Activated CD4-positive, alpha-beta T cell treated with anti-CD3 and anti-CD28 coated beads, Interleukin-2, amount 10 ng/mL, durations not matched to agents 7 days and 5 days (primary cell): ENCODE results near the gene SH3RF2. TPM values are rescaled to one million over a fixed set of nuclear protein-coding genes. Genes with fewer than 3 reads are reported as not detected.
"Not testable (repeated sequence)": the region's sequence is repeated elsewhere in the genome, so short reads cannot be mapped to it uniquely, and the experiment has no call there.

Source experiments
- CTCF ChIA-PET: fragments of 350-600 bp; sonication (Branson Sonifier 250); formaldehyde crosslinking; loops from one replicate; lab custom pipeline; 2021; ENCODE audit warnings: antibody characterized with exemption; lab: Charles Lee
- POLR2A ChIA-PET: fragments of 350-600 bp; sonication (Branson Sonifier 250); formaldehyde crosslinking; loops from one replicate; lab custom pipeline; 2021; ENCODE audit warnings: antibody characterized with exemption; lab: Charles Lee
- DNase-seq: peaks from one replicate; pipeline ENCODE4 v3.0.0-alpha.2; 2020
- H3K27ac Mint-ChIP-seq: one replicate; pipeline ENCODE4 v1.8.0; 2021; ENCODE audit warnings: mild to moderate bottlenecking, moderate library complexity, mixed read lengths
- H3K27me3 Mint-ChIP-seq: one replicate; pipeline ENCODE4 v1.8.0; 2021; ENCODE audit warnings: mixed read lengths
- H3K36me3 Mint-ChIP-seq: one replicate; pipeline ENCODE4 v1.8.0; 2021; ENCODE audit warnings: low read depth, mixed read lengths
- H3K4me1 Mint-ChIP-seq: one replicate; pipeline ENCODE4 v1.8.0; 2021; ENCODE audit warnings: mixed read lengths
- H3K4me3 Mint-ChIP-seq: one replicate; pipeline ENCODE4 v1.8.0; 2021; ENCODE audit warnings: mild to moderate bottlenecking, moderate library complexity, mixed read lengths
- H3K9me3 Mint-ChIP-seq: one replicate; pipeline ENCODE4 v1.8.0; 2021; ENCODE audit warnings: mixed read lengths
- total RNA-seq, 2 experiments: library from RNA; stranded (reverse); gene quantifications; one replicate each; pipeline ENCODE4 v1.2.3, GENCODE V29; 2021

SH3RF2 gene, protein sequence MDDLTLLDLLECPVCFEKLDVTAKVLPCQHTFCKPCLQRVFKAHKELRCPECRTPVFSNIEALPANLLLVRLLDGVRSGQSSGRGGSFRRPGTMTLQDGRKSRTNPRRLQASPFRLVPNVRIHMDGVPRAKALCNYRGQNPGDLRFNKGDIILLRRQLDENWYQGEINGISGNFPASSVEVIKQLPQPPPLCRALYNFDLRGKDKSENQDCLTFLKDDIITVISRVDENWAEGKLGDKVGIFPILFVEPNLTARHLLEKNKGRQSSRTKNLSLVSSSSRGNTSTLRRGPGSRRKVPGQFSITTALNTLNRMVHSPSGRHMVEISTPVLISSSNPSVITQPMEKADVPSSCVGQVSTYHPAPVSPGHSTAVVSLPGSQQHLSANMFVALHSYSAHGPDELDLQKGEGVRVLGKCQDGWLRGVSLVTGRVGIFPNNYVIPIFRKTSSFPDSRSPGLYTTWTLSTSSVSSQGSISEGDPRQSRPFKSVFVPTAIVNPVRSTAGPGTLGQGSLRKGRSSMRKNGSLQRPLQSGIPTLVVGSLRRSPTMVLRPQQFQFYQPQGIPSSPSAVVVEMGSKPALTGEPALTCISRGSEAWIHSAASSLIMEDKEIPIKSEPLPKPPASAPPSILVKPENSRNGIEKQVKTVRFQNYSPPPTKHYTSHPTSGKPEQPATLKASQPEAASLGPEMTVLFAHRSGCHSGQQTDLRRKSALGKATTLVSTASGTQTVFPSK
- under 1 TPM; 0.27 to 0.40 TPM for total RNA-seq

DNA sequence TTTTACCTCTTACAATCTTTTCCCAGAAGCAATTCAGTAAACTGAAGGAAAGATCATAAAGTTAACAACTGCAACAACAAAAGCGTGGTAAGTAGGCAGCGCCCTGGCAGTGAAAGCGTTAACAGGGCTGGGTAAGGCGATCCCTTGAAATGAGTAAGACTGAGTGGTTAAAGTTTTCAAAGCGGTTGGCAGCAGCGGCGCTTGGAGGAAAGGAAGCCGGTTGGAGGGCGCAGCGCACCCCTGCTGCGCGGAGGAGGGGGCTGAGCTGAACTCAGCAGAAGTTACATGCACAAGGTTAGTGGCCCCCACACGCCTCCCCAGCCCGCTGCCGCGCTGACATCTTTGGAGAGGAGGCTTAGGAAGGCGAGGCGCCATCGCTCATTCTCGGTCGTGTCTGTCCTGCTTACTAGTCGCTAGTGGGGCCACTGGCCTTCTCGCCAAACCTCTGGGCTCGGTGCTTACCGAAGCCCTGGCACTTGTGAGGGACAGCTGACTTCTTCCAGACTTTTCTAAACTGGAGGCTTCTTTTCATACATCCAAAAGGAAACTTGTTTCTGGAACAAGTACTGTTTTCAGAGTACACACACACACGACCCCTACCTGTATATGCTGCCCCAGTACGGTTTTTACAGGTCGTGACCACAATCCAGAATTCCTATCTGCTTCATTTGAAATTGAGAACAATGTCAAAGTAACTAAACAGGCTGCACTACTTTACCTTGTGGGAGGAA lies at the start of gene SH3RF2:
Gene SH3RF2, plus strand, starts transcription at position 178 of the 731 bp plus-strand sequence. CDS start 1,351 bp downstream, outside the sequence.
- DNase-seq: peak; percentile 32
- ChIA-PET POLR2A (interaction anchor here (0.6 kb wide), 1 partner anchor 38 kb away, joined by 3 read pairs; no protein-coding TSS in a partner anchor), CTCF (interaction anchor here (1.2 kb wide), 1 partner anchor 10 kb away, joined by 4 read pairs; no protein-coding TSS in a partner anchor)
- peaks cover 36% of the 10 kb centered on the region for H3K27me3 Mint-ChIP-seq
- H3K27ac Mint-ChIP-seq: no peak within 1 kb of the TSS
- peaks cover 35% of the 10 kb centered on the region for H3K4me1 Mint-ChIP-seq
- no peaks in the 10 kb centered on the region for H3K9me3 Mint-ChIP-seq
- no peaks in the 10 kb centered on the region for H3K36me3 Mint-ChIP-seq
- H3K4me3 Mint-ChIP-seq: peak within 1 kb of the TSS; percentile 56

DNA sequence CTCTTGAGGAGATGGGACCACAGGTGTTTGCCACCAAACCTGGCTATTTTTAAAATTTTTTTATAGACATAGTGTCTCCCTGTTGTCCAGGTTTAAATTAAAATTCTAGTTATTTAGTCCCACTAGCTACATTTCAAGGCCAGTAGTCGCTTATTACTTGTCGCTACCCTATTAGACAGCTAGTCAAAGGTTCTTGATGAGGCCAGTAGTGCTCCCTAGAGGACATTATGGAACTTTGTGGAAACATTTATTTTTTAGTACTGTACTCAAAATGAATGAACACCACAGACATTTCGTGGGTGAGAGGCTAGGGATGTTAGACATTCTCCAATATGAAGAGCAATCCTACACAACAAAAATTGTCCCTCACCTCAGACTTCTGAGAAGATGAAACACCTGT lies 49.2 kb upstream of the SH3RF2 start:
- Mint-ChIP-seq H3K36me3 (no peaks in the 10 kb centered on the region), H3K4me3 (no peak overlapping the region), H3K4me1 (no peaks in the 10 kb centered on the region), H3K9me3 (no peaks in the 10 kb centered on the region), H3K27me3 (peaks cover 3% of the 10 kb centered on the region), H3K27ac (no peak overlapping the region)
- ChIA-PET CTCF (no interaction called here), POLR2A (no interaction called here)
- DNase-seq: no peak

DNA sequence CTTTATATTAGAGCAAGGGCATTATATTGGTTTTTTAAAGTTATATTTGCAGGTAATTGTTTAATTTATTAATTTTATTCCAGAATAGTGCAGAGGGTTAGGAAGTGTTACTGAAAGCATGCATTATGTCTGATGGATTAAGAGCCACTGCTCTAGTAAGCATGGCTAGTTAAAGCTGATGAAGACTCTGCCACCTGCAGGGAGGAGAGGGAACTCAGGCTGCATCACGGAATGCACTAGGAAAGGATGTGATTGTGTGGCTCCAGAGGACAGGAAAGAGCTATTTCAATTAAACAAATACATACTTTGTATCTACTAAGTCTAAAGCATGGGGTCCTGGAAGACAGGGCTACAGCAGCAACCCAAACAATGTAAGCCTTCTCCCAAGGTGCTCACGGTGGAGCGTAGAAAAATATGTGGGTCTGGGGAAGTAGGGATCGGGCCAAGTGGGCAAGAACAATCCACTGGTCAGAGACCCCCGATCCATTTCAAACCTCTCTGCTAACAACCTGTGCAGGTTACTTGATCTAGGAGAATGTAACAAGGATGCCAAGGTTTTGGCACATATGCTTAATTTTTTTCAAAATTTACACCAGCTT lies 48.3 kb upstream of the SH3RF2 start:
- ChIA-PET CTCF (no interaction called here), POLR2A (no interaction called here)
- peaks cover 4% of the 10 kb centered on the region for H3K27me3 Mint-ChIP-seq
- no peak overlapping the region for H3K4me3 Mint-ChIP-seq
- no peak for DNase-seq
- H3K9me3 Mint-ChIP-seq: no peaks in the 10 kb centered on the region
- no peaks in the 10 kb centered on the region for H3K36me3 Mint-ChIP-seq
- H3K4me1 Mint-ChIP-seq: no peaks in the 10 kb centered on the region
- no peak overlapping the region for H3K27ac Mint-ChIP-seq

DNA sequence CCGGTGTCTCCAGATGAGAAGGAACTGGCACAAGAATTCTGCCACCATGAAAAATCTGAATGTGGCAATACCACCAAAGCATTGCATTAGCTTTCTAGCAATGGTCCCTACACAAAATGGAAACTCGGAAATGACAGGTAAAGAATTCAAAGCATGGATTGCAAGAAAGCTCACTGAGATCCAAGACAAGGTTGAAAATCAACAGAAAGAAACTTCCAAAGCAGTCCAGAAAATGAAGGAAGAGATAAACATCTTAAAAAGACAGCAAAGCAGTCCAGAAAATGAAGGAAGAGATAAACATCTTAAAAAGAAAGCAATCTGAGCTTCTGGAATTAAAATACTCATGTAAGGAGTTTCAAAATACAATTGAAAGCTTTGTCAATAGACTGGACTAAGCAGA lies 46.8 kb upstream of the SH3RF2 start:
- CTCF ChIA-PET: no interaction called here
- POLR2A ChIA-PET: no interaction called here
- no peak for DNase-seq
- no peaks in the 10 kb centered on the region for H3K4me1 Mint-ChIP-seq
- no peaks in the 10 kb centered on the region for H3K36me3 Mint-ChIP-seq
- no peaks in the 10 kb centered on the region for H3K9me3 Mint-ChIP-seq
- peaks cover 4% of the 10 kb centered on the region for H3K27me3 Mint-ChIP-seq
- no peak overlapping the region for H3K4me3 Mint-ChIP-seq
- no peak overlapping the region for H3K27ac Mint-ChIP-seq

DNA sequence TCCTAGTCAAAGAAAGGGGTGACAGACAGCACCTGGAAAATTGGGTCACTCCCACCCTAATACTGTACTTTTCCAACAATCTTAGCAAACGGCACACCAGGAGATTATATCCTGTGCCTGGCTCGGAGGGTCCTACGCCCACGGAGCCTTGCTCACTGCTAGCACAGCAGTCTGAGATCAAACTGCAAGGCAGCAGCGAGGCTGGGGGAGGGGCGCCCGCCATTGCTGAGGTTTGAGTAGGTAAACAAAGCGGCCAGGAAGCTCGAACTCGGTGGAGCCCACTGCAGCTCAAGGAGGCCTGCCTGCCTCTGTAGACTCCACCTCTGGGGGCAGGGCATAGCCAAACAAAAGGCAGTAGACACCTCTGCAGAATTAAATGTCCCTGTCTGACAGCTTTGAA lies 45.0 kb upstream of the SH3RF2 start:
- H3K27ac Mint-ChIP-seq, H3K36me3 Mint-ChIP-seq, H3K27me3 Mint-ChIP-seq, CTCF ChIA-PET, POLR2A ChIA-PET, H3K4me1 Mint-ChIP-seq, H3K9me3 Mint-ChIP-seq, DNase-seq, H3K4me3 Mint-ChIP-seq: not testable (repeated sequence)

DNA sequence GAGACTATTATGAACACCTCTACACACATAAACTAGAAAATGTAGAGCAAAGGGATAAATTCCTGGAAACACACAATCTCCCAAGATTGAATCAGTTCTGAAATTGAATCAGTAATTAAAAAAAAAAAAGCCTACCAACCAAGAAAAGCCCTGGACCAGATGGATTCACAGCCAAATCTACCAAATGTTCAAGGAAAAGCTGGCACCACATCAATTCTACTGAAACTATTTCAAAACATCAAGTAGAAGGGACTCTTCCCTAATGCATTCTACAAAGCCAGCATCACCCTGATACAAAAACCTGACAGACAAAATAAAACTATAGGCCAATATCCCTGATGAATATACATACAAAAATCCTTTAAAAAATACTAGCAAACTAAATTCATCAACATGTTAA lies 38.2 kb upstream of the SH3RF2 start:
- DNase-seq: no peak
- Mint-ChIP-seq H3K4me1 (no peaks in the 10 kb centered on the region), H3K27ac (no peak overlapping the region), H3K4me3 (no peak overlapping the region), H3K27me3 (peaks cover 20% of the 10 kb centered on the region), H3K9me3 (peaks cover 3% of the 10 kb centered on the region), H3K36me3 (no peaks in the 10 kb centered on the region)
- ChIA-PET CTCF (no interaction called here), POLR2A (no interaction called here)

DNA sequence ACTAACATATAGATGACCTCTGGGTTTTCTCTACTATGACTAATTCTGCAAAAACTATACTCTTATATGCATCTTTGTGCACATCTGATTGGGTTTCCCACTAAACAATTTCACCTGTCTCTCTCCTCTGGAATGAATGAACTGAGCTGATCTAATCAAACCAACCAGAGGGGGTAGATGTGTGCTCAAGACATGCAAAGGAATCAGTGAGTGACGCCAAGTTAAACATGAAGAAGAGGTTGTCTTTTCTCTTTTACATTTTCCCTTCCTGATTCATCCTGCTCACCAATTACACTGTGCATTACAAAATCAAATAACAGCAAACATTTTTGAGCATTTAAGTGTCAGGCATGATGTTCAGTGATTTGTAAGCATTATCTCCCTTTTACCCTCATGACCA lies 34.0 kb upstream of the SH3RF2 start:
- DNase-seq: no peak
- CTCF ChIA-PET: no interaction called here
- Mint-ChIP-seq H3K27me3 (peaks cover 18% of the 10 kb centered on the region), H3K4me3 (no peak overlapping the region), H3K27ac (no peak overlapping the region), H3K36me3 (no peaks in the 10 kb centered on the region), H3K4me1 (no peaks in the 10 kb centered on the region), H3K9me3 (peaks cover under 1% of the 10 kb centered on the region)
- POLR2A ChIA-PET: no interaction called here

DNA sequence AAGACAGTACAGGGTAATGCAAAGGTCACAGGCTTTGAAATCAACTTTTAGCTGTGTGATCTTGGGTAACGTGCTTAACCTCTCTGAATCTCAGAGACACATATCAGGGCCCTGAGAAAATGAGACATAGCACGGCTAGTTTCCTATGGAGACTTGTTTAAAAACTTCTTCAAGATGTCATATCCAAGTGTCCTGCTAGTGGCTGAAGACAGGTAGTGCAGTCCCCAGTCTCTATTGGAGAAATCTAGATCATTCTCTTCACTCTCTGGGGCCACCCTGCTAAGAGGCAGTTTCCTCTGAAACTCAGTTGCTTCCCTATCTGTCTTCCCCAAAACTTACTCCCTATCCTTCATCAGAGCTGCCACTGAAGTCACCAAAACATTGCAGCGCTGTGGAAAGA lies 33.3 kb upstream of the SH3RF2 start:
- H3K4me3 Mint-ChIP-seq: no peak overlapping the region
- no peak for DNase-seq
- H3K4me1 Mint-ChIP-seq: no peaks in the 10 kb centered on the region
- H3K27ac Mint-ChIP-seq: no peak overlapping the region
- H3K27me3 Mint-ChIP-seq: peaks cover 20% of the 10 kb centered on the region
- CTCF ChIA-PET: no interaction called here
- POLR2A ChIA-PET: no interaction called here
- H3K36me3 Mint-ChIP-seq: no peaks in the 10 kb centered on the region
- H3K9me3 Mint-ChIP-seq: no peaks in the 10 kb centered on the region

DNA sequence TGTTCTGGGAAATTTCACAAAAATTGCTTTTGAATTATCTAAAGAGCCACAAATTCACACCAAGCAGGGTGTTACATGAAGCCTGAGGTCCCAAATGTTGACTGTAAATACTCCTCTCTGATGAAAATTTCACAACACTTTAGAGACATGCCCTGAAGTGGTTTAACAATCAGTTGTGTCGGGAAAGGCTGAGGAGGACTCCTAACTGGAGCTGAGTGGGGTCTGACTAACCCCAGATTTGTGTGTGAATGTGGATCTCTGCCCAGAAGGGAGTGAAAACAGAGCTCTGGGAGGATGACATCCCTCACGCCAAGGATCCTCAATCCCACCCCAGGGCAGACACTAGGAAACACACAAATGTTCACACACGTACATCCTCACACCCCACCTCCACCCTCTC lies 32.5 kb upstream of the SH3RF2 start:
- CTCF ChIA-PET: no interaction called here
- Mint-ChIP-seq H3K4me1 (no peaks in the 10 kb centered on the region), H3K27me3 (peaks cover 22% of the 10 kb centered on the region), H3K9me3 (no peaks in the 10 kb centered on the region), H3K4me3 (no peak overlapping the region), H3K36me3 (no peaks in the 10 kb centered on the region), H3K27ac (no peak overlapping the region)
- POLR2A ChIA-PET: no interaction called here
- no peak for DNase-seq

DNA sequence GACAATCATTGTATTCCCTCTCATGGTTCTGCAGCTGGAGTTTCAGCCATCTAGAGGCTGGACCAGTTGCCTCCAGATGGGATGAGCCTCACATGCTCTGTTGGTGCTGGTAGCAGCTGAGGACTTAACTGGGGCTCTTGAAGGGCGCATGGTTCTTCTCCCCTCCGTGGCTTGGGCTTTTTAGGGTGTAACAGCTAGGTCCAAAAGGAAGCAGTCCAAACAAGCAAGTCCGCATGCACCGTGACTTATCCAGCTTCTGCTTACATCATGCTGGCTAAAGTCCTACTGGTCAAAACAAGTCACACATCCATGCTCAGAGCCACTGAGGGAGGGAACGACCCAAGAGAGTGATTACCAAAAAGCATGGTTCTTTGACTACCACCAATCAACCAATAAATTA lies 31.6 kb upstream of the SH3RF2 start:
- Mint-ChIP-seq H3K27ac (no peak overlapping the region), H3K4me3 (no peak overlapping the region), H3K27me3 (peaks cover 17% of the 10 kb centered on the region), H3K36me3 (no peaks in the 10 kb centered on the region), H3K9me3 (no peaks in the 10 kb centered on the region), H3K4me1 (no peaks in the 10 kb centered on the region)
- CTCF ChIA-PET: no interaction called here
- POLR2A ChIA-PET: no interaction called here
- no peak for DNase-seq

DNA sequence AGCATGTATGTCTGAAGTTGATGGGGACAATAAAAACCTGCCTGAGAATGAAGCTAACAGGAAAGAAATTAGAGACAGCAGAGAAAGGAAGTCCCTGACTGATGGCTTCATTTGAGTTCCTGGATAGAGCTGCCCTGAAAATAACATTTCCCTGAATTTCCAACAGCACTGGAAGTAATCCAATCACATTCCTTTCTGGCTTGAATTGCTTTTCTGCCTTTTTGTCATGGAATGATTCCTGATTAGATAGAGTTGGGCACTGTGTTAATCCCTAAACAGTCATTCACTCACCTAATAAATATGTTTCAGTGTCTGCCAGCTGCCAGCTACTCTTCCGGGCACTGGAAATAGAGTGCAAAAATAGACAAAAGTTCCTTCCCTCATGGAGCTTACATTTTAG lies 30.0 kb upstream of the SH3RF2 start:
- Mint-ChIP-seq H3K27ac (no peak overlapping the region), H3K4me1 (no peaks in the 10 kb centered on the region), H3K27me3 (peaks cover 14% of the 10 kb centered on the region), H3K36me3 (no peaks in the 10 kb centered on the region), H3K9me3 (no peaks in the 10 kb centered on the region), H3K4me3 (no peak overlapping the region)
- ChIA-PET POLR2A (no interaction called here), CTCF (no interaction called here)
- DNase-seq: no peak

DNA sequence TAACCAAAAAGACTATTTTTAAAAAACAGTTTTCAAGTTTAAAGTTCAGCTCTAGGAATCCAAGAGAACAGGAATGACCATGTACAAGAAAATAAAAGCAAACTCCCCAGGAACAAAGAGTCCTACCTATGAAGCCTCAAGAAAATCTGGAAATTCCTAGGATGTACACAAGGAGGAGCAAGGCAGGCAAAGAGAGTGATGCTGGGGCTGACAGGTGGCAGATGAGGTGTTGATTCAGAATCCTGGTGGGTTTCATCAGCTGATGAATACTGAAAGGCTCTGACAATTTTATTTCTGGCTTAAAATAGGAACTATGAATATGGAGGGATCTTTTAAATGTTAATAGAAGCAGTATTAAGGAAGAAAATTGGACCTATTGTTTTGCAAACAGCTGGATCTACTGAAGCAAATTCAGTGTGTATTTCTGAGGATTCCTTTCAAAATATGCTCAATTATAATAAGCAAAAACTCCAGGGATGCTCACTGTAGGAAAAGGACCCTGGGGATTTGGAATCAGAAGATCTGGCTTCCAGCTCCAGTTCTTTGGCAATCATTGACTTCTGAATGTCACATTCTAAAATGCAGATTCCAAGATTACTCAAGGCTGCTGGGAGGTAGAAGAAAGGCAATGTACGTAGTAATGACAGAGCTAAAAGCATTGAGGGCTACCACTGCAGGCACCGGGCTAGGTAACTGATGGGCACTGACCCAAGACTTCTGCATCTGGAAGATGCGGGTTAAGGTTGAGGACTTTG lies 28.0 kb upstream of the SH3RF2 start:
- ChIA-PET CTCF (interaction anchor here (0.7 kb wide), 1 partner anchor 13 kb away, joined by 3 read pairs; no protein-coding TSS in a partner anchor), POLR2A (no interaction called here)

More for the DNA sequence above, 28.0 kb upstream of the SH3RF2 start:
- H3K27me3 Mint-ChIP-seq: peaks cover 10% of the 10 kb centered on the region
- H3K27ac Mint-ChIP-seq: no peak overlapping the region
- no peak overlapping the region for H3K4me3 Mint-ChIP-seq
- H3K9me3 Mint-ChIP-seq: no peaks in the 10 kb centered on the region
- no peaks in the 10 kb centered on the region for H3K4me1 Mint-ChIP-seq
- no peak for DNase-seq
- H3K36me3 Mint-ChIP-seq: no peaks in the 10 kb centered on the region
